Smooth muscle cell (in vitro differentiated cells): Measurements from ENCODE around the gene TMEM109. TPM values are rescaled to one million over a fixed set of nuclear protein-coding genes. Genes with fewer than 3 reads are reported as not detected.
A peak's percentile ranks its signal among the peaks of the same experiment; 100 is the strongest.

Experiments
- DNase-seq: peaks from one replicate; lab custom pipeline; 2025; ENCODE audit not compliant: unreplicated experiment; lab: John Stamatoyannopoulos, UW
- H2AFZ ChIP-seq: fragments of 200-600 bp; sonication (generic); 2 replicates; pipeline ENCODE4 v1.6.0; 2016; ENCODE audit warnings: antibody characterized with exemption, low read depth, mild to moderate bottlenecking
- H3F3A ChIP-seq: fragments of 200-600 bp; sonication (generic); 2 replicates; pipeline ENCODE4 v1.6.0; 2017; ENCODE audit warnings: antibody characterized with exemption, low read depth
- H3K27ac ChIP-seq: fragments of 200-600 bp; sonication (generic); 2 replicates; pipeline ENCODE4 v1.5.1; 2016; ENCODE audit warnings: low read depth, mild to moderate bottlenecking
- H3K27me3 ChIP-seq: fragments of 200-600 bp; sonication (generic); 2 replicates; pipeline ENCODE4 v1.6.1; 2016; ENCODE audit warnings: low read depth, mild to moderate bottlenecking
- H3K36me3 ChIP-seq: fragments of 200-600 bp; sonication (generic); 2 replicates; pipeline ENCODE4 v1.5.1; 2016; ENCODE audit warnings: low read depth
- H3K4me1 ChIP-seq: fragments of 200-600 bp; sonication (generic); 2 replicates; pipeline ENCODE4 v1.5.1; 2016; ENCODE audit warnings: low read depth
- H3K4me2 ChIP-seq: fragments of 200-600 bp; sonication (generic); 2 replicates; pipeline ENCODE4 v1.6.0; 2016; ENCODE audit warnings: mild to moderate bottlenecking
- H3K4me3 ChIP-seq: fragments of 200-600 bp; sonication (generic); 2 replicates; pipeline ENCODE4 v1.5.1; 2016; ENCODE audit warnings: mild to moderate bottlenecking
- H3K79me2 ChIP-seq: fragments of 200-600 bp; sonication (generic); 2 replicates; pipeline ENCODE4 v1.6.0; 2016; ENCODE audit warnings: low read depth, mild to moderate bottlenecking
- H3K9ac ChIP-seq: fragments of 200-600 bp; sonication (generic); 2 replicates; pipeline ENCODE4 v1.6.0; 2016; ENCODE audit warnings: low read depth
- H3K9me3 ChIP-seq: fragments of 200-600 bp; sonication (generic); replicated peaks from 2 replicates; pipeline ENCODE4 v1.5.1; 2016; ENCODE audit warnings: low read depth
- H4K20me1 ChIP-seq: fragments of 200-600 bp; sonication (generic); 2 replicates; pipeline ENCODE4 v1.6.0; 2016; ENCODE audit warnings: low read depth
- WGBS: methylation state at CpG from one replicate; pipeline ENCODE4 v1.1.7; 2016; ENCODE audit warnings: low lambda C conversion rate; 5-methylcytosine and 5-hydroxymethylcytosine counted together
- polyA plus RNA-seq: library from polyadenylated mRNA; unstranded; fragments of >200 nt; fragmentation: Nextera tagmentation; extraction: Ambion mirVana; gene quantifications from 2 replicates; pipeline ENCODE4 v1.2.1, GENCODE V29; 2016
- total RNA-seq: library from RNA; depleted of rRNA; stranded (reverse); fragments of >200 nt; gene quantifications from 2 replicates; pipeline ENCODE4 v1.2.3, GENCODE V29; 2014
- TF ChIP-seq, protein P1 (sequence below): fragments of 200-600 bp; sonication (generic); IDR thresholded peaks from 2 replicates; pipeline ENCODE4 v1.5.1; 2017; ENCODE audit warnings: borderline replicate concordance, mild to moderate bottlenecking, antibody characterized with exemption; ENCODE audit not compliant: insufficient read depth, poor library complexity, severe bottlenecking

TMEM109 gene
- total and polyA plus RNA-seq, 2 experiments from 2014 or later = 19.8 to 107 TPM

DNA sequence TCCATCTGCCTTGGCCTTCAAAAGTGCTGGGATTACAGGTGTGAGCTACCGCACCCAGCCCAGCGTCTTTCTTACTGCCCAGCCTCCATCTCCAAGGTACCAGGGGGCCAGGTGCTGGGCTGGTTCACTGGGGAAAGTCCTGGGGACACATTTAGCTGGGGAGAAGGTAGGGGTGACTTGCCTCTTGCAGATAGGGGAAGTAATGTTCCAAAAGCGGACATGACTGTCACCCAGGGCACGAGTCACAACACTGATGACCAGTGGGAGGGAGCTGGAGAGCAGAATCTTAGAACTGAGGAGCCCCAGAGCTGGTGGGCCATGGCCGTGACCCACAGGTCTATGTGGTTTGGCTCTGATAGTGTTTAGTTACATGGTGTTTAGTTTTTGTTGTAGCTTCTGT is 40.5 kb downstream of the TMEM109 start:
- Histone ChIP-seq H4K20me1 (no peaks in the 10 kb centered on the region), H3K36me3 (no peaks in the 10 kb centered on the region), H2AFZ (no peak overlapping the region), H3K4me3 (no peak overlapping the region), H3K4me2 (no peak overlapping the region), H3K4me1 (peaks cover 6% of the 10 kb centered on the region), H3K79me2 (no peaks in the 10 kb centered on the region), H3K9me3 (no peaks in the 10 kb centered on the region), H3F3A (no peaks in the 10 kb centered on the region), H3K27ac (no peak overlapping the region), H3K27me3 (peaks cover 39% of the 10 kb centered on the region), H3K9ac (no peak overlapping the region)
- DNase-seq = no peak
- TF ChIP-seq, protein P1, sequence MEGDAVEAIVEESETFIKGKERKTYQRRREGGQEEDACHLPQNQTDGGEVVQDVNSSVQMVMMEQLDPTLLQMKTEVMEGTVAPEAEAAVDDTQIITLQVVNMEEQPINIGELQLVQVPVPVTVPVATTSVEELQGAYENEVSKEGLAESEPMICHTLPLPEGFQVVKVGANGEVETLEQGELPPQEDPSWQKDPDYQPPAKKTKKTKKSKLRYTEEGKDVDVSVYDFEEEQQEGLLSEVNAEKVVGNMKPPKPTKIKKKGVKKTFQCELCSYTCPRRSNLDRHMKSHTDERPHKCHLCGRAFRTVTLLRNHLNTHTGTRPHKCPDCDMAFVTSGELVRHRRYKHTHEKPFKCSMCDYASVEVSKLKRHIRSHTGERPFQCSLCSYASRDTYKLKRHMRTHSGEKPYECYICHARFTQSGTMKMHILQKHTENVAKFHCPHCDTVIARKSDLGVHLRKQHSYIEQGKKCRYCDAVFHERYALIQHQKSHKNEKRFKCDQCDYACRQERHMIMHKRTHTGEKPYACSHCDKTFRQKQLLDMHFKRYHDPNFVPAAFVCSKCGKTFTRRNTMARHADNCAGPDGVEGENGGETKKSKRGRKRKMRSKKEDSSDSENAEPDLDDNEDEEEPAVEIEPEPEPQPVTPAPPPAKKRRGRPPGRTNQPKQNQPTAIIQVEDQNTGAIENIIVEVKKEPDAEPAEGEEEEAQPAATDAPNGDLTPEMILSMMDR = no peak
- WGBS = 93% methylated on average over 5 of the region's 5 CpGs

DNA sequence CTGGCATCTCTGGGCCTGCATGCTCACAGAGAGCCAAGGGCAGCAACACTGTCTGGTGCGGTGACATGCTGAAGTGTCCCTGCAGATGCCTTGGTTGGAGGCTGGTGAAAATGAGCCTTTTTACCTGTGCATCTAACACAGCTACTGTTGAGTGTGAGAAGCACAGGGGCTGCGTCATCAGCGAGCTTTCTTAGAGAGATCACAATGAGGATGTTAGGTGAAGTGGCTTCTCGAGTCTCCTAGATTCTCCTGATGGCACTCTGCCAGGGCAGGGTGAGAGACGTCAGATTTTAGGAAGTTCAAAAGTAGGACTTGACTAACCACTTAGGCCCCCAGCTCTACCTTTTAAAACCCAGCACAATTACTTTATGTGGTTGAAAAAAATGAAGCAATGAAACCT is 41.6 kb downstream of the TMEM109 start:
- Histone ChIP-seq H3K4me1 (peaks cover 6% of the 10 kb centered on the region), H2AFZ (no peak overlapping the region), H3K4me2 (no peak overlapping the region), H3K27ac (no peak overlapping the region), H3K9me3 (no peaks in the 10 kb centered on the region), H3K4me3 (no peak overlapping the region), H3K79me2 (no peaks in the 10 kb centered on the region), H4K20me1 (no peaks in the 10 kb centered on the region), H3K36me3 (no peaks in the 10 kb centered on the region), H3K27me3 (peaks cover 28% of the 10 kb centered on the region), H3K9ac (no peak overlapping the region), H3F3A (no peaks in the 10 kb centered on the region)
- TF ChIP-seq, protein P1 = no peak
- no peak for DNase-seq
- 76% methylated on average over 5 of the region's 5 CpGs for WGBS

DNA sequence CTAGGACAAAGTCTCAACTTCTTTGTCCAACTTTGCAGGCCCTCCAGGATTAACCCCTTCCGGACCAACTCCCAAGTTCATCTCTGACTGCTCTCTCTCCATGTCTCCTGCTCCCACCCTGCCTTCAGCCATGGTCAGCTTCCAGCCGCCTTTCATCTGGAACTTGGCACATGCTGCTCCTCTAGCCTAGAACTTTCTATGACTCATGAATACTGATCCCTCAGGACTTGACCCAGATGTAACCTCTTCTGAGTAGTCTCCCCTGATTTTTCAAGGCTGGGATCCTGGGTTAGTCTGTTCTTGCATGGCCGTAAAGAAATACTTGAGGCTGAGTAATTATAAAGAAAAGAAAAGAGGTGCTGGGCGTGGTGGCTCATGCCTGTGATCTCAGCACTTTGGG is 43.2 kb downstream of the TMEM109 start:
- 85% methylated on average over 4 of the region's 4 CpGs for WGBS
- Histone ChIP-seq H3F3A (no peaks in the 10 kb centered on the region), H3K9me3 (no peaks in the 10 kb centered on the region), H2AFZ (no peak overlapping the region), H4K20me1 (no peaks in the 10 kb centered on the region), H3K79me2 (no peaks in the 10 kb centered on the region), H3K4me2 (no peak overlapping the region), H3K36me3 (no peaks in the 10 kb centered on the region), H3K27ac (no peak overlapping the region), H3K4me3 (no peak overlapping the region), H3K4me1 (peaks cover 2% of the 10 kb centered on the region), H3K9ac (no peak overlapping the region), H3K27me3 (peaks cover 14% of the 10 kb centered on the region)
- no peak for DNase-seq
- TF ChIP-seq, protein P1 = no peak

DNA sequence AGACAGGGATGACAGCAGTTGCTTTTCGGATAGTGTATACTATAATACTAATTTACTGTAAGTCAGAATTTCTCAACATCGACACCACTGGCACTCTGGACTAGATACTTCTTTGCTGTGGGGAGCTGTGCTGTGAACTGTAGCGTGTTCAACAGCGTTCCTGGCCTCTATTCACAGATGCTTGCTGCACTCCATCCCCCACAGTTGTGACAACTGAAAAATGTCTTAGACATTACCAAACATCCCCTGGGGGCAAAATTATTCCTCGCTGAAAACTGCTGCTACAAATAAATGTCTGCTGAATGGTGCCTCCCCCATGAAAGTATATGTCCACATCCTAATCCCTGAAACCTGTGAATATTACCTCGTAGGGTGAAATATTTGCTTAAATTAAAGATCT is 45.5 kb downstream of the TMEM109 start:
- no peaks in the 10 kb centered on the region for H3F3A ChIP-seq
- WGBS = 75% methylated on average over 6 of the region's 6 CpGs
- DNase-seq = no peak
- no peak overlapping the region for H3K4me2 ChIP-seq
- H3K9me3 ChIP-seq = no peaks in the 10 kb centered on the region
- TF ChIP-seq, protein P1 = no peak
- no peaks in the 10 kb centered on the region for H4K20me1 ChIP-seq
- no peak overlapping the region for H3K9ac ChIP-seq
- H3K79me2 ChIP-seq = no peaks in the 10 kb centered on the region
- no peaks in the 10 kb centered on the region for H3K36me3 ChIP-seq
- no peaks in the 10 kb centered on the region for H3K4me1 ChIP-seq
- H2AFZ ChIP-seq = no peak overlapping the region
- no peak overlapping the region for H3K4me3 ChIP-seq
- H3K27me3 ChIP-seq = peaks cover 11% of the 10 kb centered on the region
- peak overlapping the region; percentile 29 for H3K27ac ChIP-seq
